ENCODE measurements around the gene HADHA. TPM values are rescaled to one million over a fixed set of nuclear protein-coding genes. Genes with fewer than 3 reads are reported as not detected.

Gene HADHA
- total and polyA plus RNA-seq, 4 donors, result 35.2 to 117 (median 94.2) TPM

DNA sequence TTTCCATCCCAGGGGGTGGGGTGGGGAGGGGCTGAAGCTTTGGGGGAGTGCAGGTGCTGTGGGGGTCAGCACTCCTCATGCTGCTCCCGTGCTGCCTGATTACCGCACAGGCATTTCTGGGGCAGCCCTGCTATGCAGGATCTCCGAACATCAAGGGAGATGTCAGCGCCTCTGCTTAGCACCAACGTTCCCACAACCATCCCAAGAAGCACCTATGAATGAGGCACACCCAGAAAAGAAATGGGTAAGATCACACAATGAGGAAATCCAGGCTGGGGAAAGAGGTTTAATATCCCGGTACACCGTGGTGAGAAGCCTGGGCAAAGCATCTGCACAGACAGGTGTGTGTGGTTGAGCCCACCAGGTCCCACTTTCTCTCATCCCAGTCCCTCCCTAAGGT lies 54.1 kb downstream of the HADHA start:
- no peak overlapping the region for H3K9ac ChIP-seq (ENCODE audit: insufficient read depth in 1 of 2, low read length in 2 of 2)
- 88% methylated on average over 7 of the region's 7 CpGs for WGBS, 2 donors
- no peak overlapping the region for H3K27ac ChIP-seq (ENCODE audit: low read depth in 1 of 2, low read length in 1 of 2)
- peaks cover 23 to 44% (median 35%) of the 10 kb centered on the region in 4 donors for H3K36me3 ChIP-seq (ENCODE audit: control insufficient read depth in 4 of 4, insufficient read depth in 4 of 4, low read length in 4 of 4)
- no peak overlapping the region for H3K4me3 ChIP-seq
- H3K27me3 ChIP-seq (ENCODE audit: control insufficient read depth in 3 of 3, insufficient read depth in 3 of 3, low read length in 2 of 3), result no peaks in the 10 kb centered on the region
- TF ChIP-seq, protein P1, sequence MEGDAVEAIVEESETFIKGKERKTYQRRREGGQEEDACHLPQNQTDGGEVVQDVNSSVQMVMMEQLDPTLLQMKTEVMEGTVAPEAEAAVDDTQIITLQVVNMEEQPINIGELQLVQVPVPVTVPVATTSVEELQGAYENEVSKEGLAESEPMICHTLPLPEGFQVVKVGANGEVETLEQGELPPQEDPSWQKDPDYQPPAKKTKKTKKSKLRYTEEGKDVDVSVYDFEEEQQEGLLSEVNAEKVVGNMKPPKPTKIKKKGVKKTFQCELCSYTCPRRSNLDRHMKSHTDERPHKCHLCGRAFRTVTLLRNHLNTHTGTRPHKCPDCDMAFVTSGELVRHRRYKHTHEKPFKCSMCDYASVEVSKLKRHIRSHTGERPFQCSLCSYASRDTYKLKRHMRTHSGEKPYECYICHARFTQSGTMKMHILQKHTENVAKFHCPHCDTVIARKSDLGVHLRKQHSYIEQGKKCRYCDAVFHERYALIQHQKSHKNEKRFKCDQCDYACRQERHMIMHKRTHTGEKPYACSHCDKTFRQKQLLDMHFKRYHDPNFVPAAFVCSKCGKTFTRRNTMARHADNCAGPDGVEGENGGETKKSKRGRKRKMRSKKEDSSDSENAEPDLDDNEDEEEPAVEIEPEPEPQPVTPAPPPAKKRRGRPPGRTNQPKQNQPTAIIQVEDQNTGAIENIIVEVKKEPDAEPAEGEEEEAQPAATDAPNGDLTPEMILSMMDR (IDR thresholded peaks at IDR 0.05; ENCODE audit: control extremely low read depth, extremely low read depth), result no peak
- H3K9me3 ChIP-seq (ENCODE audit: control insufficient read depth in 4 of 4, insufficient read depth in 3 of 4, low read length in 3 of 4), result no peaks in the 10 kb centered on the region
- no peak for DNase-seq
- no peak for ATAC-seq (ENCODE audit: insufficient read depth, low FRiP score)
- no peaks in the 10 kb centered on the region for H3K4me1 ChIP-seq (ENCODE audit: control insufficient read depth in 5 of 5, insufficient read depth in 5 of 5, low read length in 5 of 5)

DNA sequence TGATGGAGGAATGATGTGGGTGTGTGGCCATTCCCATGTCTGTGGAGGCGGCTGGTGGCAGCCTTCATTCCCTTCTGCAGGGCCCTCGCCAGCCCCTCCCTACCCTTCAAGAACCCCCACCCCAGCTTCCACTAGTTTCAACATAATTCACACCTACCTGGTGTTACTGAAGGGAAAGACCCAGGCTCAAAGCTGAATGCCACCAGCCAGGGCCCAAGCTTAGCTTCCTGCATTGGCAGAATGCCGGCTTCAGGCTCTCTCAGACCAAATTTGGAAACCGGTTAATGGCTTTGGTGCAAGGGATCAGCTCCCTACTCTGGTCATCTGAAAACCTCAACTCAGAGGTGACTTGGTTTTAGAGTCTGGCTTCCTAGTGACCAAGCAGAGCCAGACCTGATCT lies 54.7 kb downstream of the HADHA start:
- DNase-seq (no peak), ATAC-seq (ENCODE audit: insufficient read depth, low FRiP score) (no peak)
- 91 to 96% methylated on average over 4 of the region's 4 CpGs for WGBS, 2 donors
- no peak overlapping the region for H3K9ac ChIP-seq (ENCODE audit: insufficient read depth in 1 of 2, low read length in 2 of 2)
- no peaks in the 10 kb centered on the region for H3K4me1 ChIP-seq (ENCODE audit: control insufficient read depth in 5 of 5, insufficient read depth in 5 of 5, low read length in 5 of 5)
- no peaks in the 10 kb centered on the region for H3K9me3 ChIP-seq (ENCODE audit: control insufficient read depth in 4 of 4, insufficient read depth in 3 of 4, low read length in 3 of 4)
- TF ChIP-seq, protein P1 (IDR thresholded peaks at IDR 0.05; ENCODE audit: control extremely low read depth, extremely low read depth), result no peak
- peaks cover 17 to 38% (median 30%) of the 10 kb centered on the region in 4 donors for H3K36me3 ChIP-seq (ENCODE audit: control insufficient read depth in 4 of 4, insufficient read depth in 4 of 4, low read length in 4 of 4)
- no peaks in the 10 kb centered on the region for H3K27me3 ChIP-seq (ENCODE audit: control insufficient read depth in 3 of 3, insufficient read depth in 3 of 3, low read length in 2 of 3)
- H3K27ac ChIP-seq (ENCODE audit: low read depth in 1 of 2, low read length in 1 of 2), result no peak overlapping the region
- H3K4me3 ChIP-seq, result no peak overlapping the region

DNA sequence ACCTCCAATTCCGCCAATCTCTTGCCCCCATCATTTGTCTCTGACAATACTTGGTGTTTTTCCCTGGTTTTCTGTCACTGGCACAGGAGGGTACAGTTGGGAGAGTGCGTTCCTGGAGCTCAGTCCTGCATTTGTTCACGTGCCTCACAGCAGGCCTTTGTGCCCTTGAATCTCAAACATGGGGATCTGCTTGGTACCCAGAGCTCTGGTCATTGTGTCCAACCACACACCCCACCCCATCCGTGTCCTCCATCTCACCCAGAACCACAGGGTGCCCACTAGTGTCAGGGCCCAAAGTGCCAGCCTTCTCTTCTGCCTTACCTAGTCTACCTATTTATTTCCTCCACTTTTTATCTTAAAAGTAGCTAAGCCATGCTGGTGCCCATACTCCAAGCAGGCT lies 55.3 kb downstream of the HADHA start:
- DNase-seq (no peak), ATAC-seq (ENCODE audit: insufficient read depth, low FRiP score) (no peak)
- 91 to 92% methylated on average over 4 of the region's 4 CpGs for WGBS, 2 donors
- TF ChIP-seq, protein P1 (IDR thresholded peaks at IDR 0.05; ENCODE audit: control extremely low read depth, extremely low read depth), result no peak
- H3K36me3 ChIP-seq (ENCODE audit: control insufficient read depth in 4 of 4, insufficient read depth in 4 of 4, low read length in 4 of 4), result peaks cover 12 to 33% (median 25%) of the 10 kb centered on the region in 4 donors
- no peaks in the 10 kb centered on the region for H3K27me3 ChIP-seq (ENCODE audit: control insufficient read depth in 3 of 3, insufficient read depth in 3 of 3, low read length in 2 of 3)
- no peak overlapping the region for H3K27ac ChIP-seq (ENCODE audit: low read depth in 1 of 2, low read length in 1 of 2)
- no peak overlapping the region for H3K4me3 ChIP-seq
- H3K9me3 ChIP-seq (ENCODE audit: control insufficient read depth in 4 of 4, insufficient read depth in 3 of 4, low read length in 3 of 4), result no peaks in the 10 kb centered on the region
- no peak overlapping the region for H3K9ac ChIP-seq (ENCODE audit: insufficient read depth in 1 of 2, low read length in 2 of 2)
- H3K4me1 ChIP-seq (ENCODE audit: control insufficient read depth in 5 of 5, insufficient read depth in 5 of 5, low read length in 5 of 5), result peaks cover 0 to 4% (median 0%) of the 10 kb centered on the region in 5 donors

DNA sequence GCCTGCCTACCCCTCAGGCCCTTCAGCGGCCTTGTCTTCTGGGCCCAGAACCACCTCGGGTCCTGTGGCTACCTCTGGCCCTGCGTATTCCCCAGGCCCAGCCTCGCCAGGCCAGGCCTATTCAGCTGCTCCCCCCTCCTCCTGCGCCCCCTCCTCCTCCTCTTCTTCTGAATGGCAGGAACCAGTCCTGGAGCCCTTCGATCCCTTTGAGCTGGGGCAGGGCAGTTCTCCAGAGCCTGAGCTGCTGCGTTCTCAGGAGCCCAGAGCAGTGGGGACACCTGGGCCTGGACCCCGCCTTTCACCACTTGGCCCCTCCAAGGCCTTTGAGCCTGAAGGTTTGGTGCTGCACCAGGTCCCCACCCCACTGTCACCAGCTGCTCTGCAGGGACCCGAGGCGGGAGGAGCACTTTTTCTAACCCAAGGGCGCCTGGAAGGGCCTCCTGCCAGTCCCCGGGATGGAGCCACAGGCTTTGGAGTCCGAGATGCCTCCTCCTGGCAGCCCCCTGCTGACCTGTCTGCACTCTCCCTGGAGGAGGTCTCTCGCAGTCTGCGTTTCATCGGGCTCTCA lies 56.8 kb downstream of the HADHA start:
- Histone ChIP-seq H3K27me3 (ENCODE audit: control insufficient read depth in 3 of 3, insufficient read depth in 3 of 3, low read length in 2 of 3) (peaks cover 0 to 3% (median 0%) of the 10 kb centered on the region in 3 donors), H3K4me3 (no peak overlapping the region), H3K27ac (ENCODE audit: low read depth in 1 of 2, low read length in 1 of 2) (no peak overlapping the region), H3K9ac (ENCODE audit: insufficient read depth in 1 of 2, low read length in 2 of 2) (no peak overlapping the region), H3K36me3 (ENCODE audit: control insufficient read depth in 4 of 4, insufficient read depth in 4 of 4, low read length in 4 of 4) (peaks cover 11 to 28% (median 16%) of the 10 kb centered on the region in 4 donors), H3K9me3 (ENCODE audit: control insufficient read depth in 4 of 4, insufficient read depth in 3 of 4, low read length in 3 of 4) (no peaks in the 10 kb centered on the region), H3K4me1 (ENCODE audit: control insufficient read depth in 5 of 5, insufficient read depth in 5 of 5, low read length in 5 of 5) (peaks cover 0 to 4% (median 0%) of the 10 kb centered on the region in 5 donors)
- no peak for DNase-seq
- TF ChIP-seq, protein P1 (IDR thresholded peaks at IDR 0.05; ENCODE audit: control extremely low read depth, extremely low read depth), result no peak
- WGBS, 2 donors, result 90 to 93% methylated on average over 16 of the region's 16 CpGs
- no peak for ATAC-seq (ENCODE audit: insufficient read depth, low FRiP score)

Data from lung (tissue), 12 donors.